Measurements from ENCODE around the gene TEX13B.
A peak's percentile ranks its signal among the peaks of the same experiment; 100 is the strongest.
"Not testable (repeated sequence)": the region's sequence is repeated elsewhere in the genome, so short reads cannot be mapped to it uniquely, and the experiment has no call there.

Gene TEX13B, protein sequence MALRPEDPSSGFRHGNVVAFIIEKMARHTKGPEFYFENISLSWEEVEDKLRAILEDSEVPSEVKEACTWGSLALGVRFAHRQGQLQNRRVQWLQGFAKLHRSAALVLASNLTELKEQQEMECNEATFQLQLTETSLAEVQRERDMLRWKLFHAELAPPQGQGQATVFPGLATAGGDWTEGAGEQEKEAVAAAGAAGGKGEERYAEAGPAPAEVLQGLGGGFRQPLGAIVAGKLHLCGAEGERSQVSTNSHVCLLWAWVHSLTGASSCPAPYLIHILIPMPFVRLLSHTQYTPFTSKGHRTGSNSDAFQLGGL
- total RNA-seq = 0 reads per million in 2 experiments

DNA sequence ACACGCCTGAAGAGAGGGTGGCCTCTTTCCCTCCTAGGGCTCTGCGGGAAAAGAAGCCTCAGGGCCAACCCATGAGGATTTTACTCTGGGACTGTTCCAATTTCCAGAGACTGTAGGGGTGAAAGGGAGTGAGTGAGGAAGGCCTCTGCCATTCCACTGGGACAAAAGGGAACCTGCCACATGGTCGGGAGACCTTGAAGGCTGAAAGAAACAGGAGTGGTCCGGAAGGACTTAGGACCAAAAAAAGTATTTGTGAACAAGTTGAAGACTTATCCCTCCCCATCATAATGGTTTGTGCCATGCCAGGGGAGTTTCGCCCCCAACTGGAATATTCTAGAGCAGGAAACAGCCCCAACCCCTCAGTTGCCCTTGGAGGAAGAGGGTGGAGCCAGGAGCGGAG is at the start of gene TEX13B:
Gene TEX13B (minus strand): TSS at position 15 of the 400 bp plus-strand sequence. CDS start 243 bp downstream, outside the sequence.
- DNase-seq (ENCODE audit: low read depth) = no peak

DNA sequence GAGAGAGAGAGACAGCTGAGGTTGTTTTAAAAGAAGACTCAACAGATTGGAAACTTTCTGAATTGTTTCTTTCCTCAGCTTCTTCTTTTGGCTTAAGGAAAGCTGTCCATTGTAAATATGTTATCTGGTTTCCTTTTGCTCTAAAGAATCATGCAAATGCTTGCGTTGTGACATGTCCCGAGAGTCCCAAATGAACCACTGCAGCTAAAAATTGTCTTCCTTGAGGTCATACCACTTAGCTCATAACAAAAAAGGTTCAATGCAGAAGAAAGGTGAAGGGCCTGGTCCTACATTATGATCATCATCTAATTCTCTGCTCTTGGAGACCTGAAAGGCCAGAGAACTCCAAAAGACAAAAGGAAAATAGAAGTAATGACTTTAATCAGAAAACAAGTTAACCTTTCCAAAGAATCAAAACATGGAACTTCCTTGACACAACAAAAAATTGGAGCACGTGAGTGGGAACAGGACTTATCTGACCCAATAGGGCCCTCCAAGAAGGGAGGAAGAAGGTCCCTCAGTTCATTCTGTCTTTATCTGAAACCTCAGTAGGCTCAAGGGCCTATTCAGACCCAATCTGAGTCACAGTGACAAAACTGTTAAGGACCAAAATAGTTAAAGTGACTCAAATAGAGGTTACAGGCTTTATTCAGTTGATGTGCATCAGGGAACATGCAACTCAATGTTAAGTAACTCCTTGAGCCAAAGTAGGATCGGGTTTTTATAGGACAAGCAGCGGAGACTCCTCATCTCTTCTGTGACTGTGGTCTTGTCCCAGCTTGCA is 48.0 kb upstream of the TEX13B start:
- no peak for DNase-seq (ENCODE audit: low read depth)

DNA sequence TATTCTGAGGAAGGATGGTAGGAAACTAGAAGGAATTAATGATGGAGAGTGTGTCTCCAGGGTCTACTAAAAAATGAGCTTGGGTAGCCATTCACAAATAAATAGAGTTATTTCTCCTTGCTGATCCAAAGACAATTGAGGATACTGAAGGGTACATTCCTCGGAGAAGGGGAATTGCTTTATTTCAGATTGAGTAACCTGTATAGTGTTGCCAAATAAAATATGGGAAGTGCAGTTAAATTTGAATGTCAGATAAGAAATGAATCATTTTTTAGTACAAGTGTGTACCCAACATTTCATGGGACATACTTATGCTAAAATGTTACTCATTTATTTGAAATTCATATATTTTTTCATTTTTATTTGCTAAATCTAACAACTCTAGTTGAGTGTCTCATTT is 46.7 kb upstream of the TEX13B start:
- DNase-seq (ENCODE audit: low read depth) = no peak

DNA sequence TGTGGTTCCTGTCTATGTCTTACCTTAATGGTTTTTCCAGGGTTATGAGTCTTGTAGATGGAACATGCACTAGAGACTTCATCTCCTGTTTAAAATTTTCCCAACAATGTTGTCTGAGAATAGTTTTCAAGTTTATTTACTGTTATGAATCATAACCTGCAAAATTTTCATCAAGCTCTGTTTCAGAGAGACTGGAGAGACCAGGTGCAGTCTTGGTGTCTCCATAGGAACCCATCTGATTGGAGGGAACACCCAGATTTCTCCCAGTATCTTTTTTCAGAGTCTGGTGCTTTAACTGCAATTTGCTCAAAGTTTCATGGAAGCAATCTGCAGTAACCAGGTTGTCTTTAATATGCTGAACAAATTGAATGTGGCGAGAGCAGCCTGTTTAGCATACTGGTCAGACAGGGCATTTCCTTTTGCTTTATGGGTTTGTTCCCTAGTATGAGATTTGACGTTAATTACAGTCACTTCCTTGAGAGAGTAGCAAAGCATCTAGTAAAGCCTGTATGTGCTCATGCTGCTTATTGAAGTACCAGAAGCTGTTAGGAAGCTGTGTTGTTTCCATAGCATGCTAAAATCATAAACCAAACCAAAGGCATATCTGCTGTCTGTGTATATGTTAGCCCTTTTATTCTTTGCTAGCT is 43.9 kb upstream of the TEX13B start:
- DNase-seq (ENCODE audit: low read depth) = no peak

DNA sequence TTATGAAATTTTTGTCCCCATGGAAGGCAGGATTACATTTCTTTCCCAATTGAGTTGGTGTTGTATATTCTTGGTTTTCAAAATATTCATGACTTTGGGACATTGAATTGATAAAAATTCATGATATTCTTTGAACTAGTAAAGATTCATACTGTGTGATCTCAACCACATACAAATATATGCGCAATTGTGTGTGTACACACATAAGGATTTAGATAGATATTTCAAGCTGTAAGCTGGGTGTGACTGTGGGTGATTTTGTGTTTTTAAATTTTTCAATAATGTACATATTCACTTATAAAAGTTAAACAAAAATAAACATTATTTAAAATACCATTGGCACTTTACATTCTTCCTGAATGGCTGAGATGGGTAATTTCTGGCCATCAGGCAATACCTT is 43.2 kb upstream of the TEX13B start:
- DNase-seq (ENCODE audit: low read depth) = no peak

DNA sequence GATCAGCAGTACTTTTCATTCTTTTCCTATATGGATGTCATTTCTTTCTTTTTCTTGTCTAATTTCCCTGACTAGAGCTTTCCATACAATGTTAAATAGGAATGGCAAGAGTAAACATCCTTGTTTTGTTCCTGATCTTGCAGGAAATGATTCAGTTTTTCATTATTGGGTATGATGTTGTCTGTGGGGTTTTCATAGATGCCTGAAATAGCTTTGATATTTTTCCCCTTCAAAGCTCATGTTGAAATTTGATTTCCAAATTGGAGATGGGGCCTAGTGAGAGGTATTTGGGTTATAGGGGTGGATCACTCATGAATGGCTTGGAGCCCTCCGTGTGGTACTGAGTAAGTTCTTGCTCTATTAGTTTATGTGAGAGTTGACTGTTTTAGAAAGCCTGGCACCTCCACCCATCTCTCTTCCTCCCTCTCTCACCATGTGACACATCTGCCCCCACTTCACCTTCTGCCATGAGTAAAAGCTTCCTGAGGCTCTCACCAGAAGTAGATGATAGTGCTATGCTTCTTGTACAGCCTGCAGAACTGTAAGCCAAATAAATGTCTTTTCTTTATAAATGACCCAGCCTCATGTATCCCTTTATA is 40.4 kb upstream of the TEX13B start:
- no peak for DNase-seq (ENCODE audit: low read depth)

DNA sequence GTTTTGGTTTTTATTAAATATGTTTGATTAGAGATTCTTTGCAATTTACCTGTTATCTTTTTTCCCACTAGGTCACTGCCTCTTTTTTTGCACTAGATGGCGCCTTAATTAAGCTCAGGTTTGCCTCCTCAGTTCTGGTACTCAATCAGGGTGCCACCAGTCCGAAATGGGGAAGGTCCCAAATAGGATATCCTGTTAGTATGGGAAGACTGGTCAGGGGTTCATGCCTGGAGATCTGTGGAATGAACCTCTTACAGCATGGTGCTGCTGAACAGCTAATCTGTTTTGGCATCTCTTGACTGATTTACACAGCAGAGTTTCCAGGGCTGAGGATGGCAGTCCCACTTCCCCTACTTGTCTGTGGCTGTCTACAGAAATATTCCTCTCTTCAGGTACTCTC is 38.5 kb upstream of the TEX13B start:
- DNase-seq (ENCODE audit: low read depth) = no peak

DNA sequence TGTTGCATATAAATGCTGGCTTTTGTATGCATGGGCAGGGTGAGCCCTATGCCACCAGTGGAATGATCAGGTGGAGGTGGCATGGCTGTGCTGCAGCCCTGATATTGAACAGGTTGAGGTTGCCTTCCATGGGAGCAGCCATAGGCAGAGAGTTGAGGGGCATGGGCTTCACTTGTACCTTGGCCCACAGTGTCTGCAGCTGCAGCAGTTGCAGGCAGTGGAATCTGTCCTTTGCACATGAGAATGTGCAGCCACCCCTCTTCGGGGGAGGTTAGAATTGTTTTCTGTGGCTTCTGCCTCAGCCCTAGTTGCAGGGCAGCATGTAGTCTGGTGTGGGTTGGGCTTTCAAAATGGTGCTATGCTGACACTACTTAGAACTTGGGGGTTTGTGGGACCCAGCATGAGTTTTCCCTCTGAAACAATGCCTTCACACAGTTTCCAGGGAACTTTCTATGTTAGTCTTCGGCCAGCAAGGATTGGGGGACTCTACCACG is 37.3 kb upstream of the TEX13B start:
- no peak for DNase-seq (ENCODE audit: low read depth)

DNA sequence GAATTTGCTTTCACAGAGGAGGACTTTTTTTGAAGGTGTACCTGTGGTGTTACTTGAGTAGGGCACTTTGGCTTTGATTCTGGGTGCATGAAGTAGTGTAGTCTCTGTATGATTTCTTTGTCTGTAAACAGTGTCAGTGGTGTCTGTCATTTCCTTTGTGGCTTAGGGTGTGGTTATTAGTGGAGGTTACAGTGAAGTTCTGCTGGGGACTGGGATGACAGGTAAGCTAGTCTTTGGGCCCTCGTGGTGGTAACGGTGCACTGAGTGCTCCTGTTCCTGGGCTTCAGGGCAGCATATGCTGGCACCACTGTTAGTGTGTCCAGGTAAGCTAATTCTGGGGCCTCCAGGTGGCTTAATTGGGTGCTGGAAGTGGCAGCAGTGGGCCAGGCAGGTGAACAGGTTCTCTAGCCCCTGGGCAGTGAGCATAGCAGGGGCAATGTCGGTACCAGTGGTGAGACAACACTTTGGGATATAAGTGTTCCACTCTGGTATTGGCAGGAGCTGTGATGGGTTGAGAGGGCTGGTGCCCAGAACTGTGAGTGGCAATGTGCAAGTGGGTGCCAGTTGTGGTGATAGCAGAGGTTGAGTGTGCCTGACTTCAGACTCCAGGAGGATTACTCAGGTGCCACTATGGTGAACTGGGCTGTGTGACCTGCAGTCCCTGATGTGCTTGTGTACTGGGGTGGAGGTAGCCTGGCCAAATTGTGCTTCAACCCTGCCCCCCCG is 36.6 kb upstream of the TEX13B start:
- peak; percentile 39 for DNase-seq (ENCODE audit: low read depth)

DNA sequence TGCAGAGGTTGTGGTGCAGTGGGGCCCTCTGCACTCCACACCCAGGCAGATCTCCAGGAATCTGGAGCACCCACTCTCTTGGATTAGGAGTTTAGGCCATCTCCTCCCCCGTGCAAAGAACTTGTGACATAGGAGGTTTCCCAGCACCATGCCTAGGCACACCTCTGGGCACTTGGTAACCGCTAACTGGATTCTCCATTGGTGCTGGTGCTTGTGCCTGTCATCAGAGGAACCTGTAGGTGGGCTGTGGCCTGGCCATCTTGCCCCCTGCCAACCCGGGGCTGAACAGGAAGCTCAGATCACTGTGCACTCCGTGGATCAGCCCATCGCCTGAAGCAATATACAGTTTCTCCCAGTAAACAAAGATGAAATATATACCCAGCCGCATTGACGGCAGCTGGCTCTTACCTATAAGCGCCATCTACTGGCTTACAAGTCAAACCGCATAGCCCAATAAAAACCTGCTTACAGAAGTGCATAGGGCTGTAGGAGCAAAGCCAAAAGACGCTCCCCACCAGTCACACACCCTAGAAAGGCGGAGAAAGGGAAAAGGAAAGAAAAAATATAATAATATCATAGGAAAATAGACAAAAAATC is 19.1 kb upstream of the TEX13B start:
- no peak for DNase-seq (ENCODE audit: low read depth)

DNA sequence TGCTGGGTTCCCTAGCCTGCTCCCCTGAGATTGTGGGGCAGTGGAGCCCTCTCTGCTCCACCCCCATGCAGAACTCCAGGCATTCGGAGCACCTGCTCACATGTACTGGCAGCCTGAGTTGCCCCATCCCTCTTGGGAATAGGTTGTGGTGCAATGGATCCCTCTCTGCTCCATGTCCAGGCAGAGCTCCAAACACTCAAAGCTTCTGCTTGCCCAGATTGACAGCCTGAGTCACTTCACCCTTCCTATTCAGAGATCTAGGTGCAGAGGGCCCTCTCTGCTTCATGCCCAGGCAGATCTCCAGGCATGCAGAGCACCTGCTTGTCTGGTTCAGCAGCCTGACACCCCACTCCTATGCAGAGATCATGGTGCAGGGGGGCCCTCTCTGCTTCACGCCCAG is 18.6 kb upstream of the TEX13B start:
- no peak for DNase-seq (ENCODE audit: low read depth)

DNA sequence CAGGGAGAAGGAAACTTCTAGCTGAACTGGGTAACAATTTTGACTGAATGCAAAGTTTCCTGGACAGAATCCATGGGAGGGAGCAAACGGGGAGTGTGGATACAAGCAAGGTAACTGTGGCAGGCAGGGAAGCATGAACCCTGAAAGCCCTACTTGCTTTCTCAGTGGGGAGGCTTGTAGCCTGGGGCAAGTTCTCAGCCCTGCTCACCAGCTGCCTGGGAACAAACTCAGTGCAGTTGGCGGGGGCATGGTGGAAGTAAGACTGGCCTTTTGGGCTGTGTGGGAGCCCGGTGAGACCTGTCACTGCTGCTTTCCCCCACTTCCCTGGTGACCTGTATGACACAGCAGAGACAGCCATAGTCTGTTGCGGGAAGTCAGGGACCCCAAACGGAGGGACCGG is 14.0 kb upstream of the TEX13B start:
- DNase-seq (ENCODE audit: low read depth) = no peak

DNA sequence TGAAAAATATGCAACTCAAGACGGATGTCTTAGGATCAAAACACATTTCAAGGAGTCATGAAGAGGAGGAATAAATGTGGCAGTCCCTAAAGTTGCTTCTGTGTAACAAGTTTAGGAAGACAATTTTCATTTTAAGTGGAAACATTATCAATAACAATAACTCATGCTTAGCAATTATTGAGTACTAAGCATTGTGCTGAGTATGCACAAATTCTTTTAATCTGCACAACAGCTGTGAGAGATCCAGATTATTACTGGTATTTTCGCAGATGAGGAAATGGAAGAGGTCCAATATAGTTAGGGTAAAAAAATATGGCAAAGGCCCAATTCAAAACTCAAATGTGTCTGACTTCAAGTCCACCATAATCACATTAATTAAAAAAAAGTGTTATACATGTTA is 2.9 kb upstream of the TEX13B start:
- no peak for DNase-seq (ENCODE audit: low read depth)

DNA sequence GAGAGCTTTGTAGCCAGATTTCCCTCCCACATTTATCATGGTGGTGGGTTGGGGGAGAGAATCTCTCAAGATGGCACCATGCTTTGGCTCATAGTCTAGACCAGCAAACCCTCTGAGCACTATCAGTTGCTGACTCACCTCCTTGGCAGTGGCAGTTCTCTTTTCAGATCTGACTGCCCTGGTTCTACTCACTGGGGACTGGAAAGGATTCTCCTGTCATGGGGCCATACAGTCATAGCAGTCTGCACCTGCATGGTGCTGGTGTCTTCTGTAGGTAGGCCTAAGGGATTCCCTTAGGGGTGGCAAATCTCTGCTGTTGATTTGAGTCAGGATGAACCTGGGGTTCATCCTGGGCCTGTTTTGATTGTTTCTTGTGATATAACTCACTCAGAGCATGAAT is 2.6 kb downstream of the TEX13B start:
- no peak for DNase-seq (ENCODE audit: low read depth)

DNA sequence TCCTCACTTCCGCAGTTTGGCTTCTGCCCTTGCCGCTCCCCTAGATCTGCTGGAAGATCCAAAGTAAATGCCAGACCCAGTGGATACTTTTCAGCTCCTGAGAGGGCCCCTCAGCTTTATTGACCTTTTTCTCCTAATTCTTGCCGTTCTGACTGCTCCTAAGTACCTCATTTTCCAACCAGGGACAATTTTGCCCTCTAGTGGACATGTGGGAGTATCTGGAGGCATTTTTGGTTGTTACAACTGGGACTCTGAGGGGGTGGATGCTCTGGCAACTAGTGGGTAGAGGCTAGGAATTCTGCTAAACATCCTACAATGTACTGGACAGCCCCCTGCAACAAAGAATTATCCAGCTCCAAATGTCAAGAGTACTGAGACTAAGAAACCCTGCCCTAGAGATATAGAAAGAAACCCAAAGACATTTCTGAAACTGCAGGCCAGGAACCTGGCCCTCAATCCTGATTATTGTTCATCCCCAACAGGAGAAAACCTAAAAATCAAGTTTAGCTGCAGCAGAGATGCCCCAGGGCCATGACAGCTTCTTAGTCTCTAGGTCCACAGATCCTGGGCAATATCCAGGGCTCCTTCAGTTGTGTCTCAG is 3.4 kb downstream of the TEX13B start:
- DNase-seq (ENCODE audit: low read depth) = no peak

DNA sequence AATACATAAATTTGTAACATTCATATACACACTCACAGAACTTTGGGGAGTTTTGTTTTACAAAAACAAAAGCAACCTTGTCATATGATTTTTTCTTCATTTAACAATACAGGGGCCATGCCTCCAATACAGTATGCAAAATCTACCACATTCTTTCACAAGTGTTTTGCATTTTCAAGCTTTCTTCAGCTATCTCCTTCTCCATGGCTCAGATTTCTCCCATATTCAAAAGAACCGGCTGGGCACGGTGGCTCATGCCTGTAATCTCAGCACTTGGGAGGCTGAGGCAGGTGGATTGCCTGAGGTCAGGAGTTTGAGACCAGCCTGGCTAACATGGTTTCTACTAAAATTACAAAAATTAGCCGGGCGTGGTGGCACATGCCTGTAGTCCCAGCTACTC is 4.1 kb downstream of the TEX13B start:
- DNase-seq (ENCODE audit: low read depth) = no peak

DNA sequence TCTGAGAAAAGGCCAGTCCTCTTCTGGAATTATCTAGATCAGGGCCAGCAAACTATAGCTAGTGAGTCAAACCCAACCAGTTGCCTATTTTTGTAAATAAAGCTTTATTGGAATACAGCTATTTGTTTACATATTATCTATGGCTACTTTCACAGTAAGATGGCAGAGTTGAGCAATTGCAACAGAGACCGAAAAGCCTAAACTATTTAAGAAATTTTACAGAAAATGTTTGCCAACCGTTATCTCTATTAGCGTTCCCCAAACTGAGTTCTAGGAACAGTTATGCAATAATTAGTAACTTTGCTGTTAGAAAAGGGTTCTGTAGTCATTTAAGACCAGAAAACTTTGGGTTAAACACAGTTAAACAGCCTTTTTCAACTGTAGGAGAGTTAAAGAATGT is 10.5 kb downstream of the TEX13B start:
- DNase-seq (ENCODE audit: low read depth) = no peak

DNA sequence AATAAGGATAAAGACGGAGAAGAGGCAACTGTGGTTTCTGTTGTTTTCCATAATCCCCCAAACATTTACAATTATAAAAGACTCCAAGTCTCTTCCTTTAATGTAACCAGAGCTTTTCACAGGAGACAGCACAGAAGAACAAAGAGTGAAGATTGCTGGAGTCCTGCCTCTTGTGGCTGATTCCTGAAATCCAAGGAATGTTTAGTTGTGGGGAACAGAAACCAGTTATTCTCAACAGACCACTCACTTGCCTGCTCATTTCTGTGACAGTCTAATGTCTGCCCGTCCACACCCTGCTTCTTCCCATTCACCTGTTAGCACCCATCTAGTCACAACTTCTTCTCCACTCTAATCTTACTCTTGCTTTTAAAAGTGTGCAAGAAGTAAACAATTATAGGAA is 12.1 kb downstream of the TEX13B start:
- no peak for DNase-seq (ENCODE audit: low read depth)

DNA sequence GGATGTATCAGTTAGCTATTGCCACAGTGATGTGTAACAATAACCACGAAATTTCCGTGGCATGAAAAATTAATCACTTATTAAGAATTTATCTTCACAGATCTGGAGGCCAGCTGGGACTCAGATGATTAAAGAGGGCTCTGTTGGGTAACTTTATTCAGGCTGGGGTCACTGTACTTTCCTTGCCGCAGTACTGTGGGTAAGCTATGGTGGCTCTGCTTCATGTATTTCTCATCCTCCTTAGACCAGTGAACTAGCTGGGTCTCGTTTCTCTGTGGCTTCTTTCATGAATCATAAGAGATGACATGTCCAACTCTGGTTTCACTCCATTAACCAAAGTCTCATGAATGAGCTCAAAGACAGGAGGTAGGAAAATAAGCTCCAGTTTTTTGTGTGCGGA is 13.5 kb downstream of the TEX13B start:
- no peak for DNase-seq (ENCODE audit: low read depth)

DNA sequence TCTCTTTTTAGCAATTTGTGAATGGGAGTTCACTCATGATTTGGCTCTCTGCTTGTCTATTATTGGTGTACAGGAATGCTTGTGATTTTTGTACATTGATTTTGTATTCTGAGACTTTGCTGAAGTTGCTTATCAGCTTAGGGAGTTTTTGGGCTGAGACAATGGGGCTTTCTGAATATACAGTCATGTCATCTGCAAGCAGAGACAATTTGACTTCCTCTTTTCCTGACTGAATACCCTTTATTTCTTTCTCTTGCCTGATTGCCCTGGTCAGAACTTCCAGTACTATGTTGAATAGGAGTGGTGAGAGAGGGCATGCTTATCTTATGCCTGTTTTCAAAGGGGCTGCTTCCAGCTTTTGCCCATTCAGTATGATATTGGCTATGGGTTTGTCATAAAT is 26.8 kb downstream of the TEX13B start:
- DNase-seq (ENCODE audit: low read depth) = not testable (repeated sequence)

DNA sequence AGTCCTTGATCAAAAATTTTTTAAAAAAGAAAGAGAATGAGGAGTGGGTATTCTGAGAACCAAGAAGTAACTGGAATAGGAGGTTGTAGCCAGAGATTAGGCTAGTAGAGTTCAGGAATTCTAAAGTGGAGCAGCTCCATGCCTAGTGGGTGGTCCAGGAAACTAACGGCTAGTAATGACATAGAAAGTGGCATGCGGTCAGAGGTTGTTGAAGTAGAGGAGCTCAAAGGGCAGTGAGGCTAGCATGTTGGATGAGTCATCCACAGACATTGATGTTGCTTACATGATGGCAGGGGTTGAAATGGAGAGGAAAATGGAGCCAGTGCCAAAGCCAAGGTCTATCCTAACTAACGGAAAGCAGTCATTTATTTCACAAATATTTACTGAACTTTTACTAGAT is 42.1 kb downstream of the TEX13B start:
- no peak for DNase-seq (ENCODE audit: low read depth)
